SK-N-SH (cell line): Measurements from ENCODE around the gene RAD51. TPM values are rescaled to one million over a fixed set of nuclear protein-coding genes. Genes with fewer than 3 reads are reported as not detected.

Experiments used
- CTCF ChIA-PET: fragments of 300-600, 350-600 bp; formaldehyde crosslinking; extraction: SDS; loops from one replicate; lab custom pipeline; 2021; lab: Yijun Ruan, JAX
- POLR2A ChIA-PET: fragments of 350-600 bp; sonication (Branson Sonifier 250); formaldehyde crosslinking; extraction: SDS; loops from one replicate; lab custom pipeline; 2020; ENCODE audit warnings: antibody characterized with exemption, inconsistent platforms; lab: Yijun Ruan, JAX
- DNase-seq: peaks from one replicate; pipeline ENCODE4 v3.0.0; 2012
- H2AFZ ChIP-seq: fragments of 200-600 bp; sonication (generic); 2 replicates; pipeline ENCODE4 v1.8.1; 2016; ENCODE audit warnings: antibody characterized with exemption, mild to moderate bottlenecking, low read depth
- H3F3A ChIP-seq: fragments of 200-600 bp; sonication (generic); replicated peaks from 2 replicates; pipeline ENCODE3; 2016; ENCODE audit warnings: antibody characterized with exemption, mild to moderate bottlenecking; ENCODE audit not compliant: insufficient read depth
- H3K27ac ChIP-seq, 2 experiments: fragments of 200-500 bp in 1 of 2; fragments of 200-600 bp in 1 of 2; sonication (Bioruptor generic) in 1 of 2; sonication (generic), shearing (Covaris generic) in 1 of 2; 2 replicates each; pipeline versions ENCODE4 v1.5.1 to v1.6.1; 2014 to 2016; ENCODE audit warnings: low read depth in 2 of 2, inconsistent platforms in 1 of 2, low read length in 1 of 2, mild to moderate bottlenecking in 1 of 2, mixed read lengths in 1 of 2
- H3K27me3 ChIP-seq: fragments of 200-600 bp; sonication (generic), shearing (Covaris generic); 2 replicates; pipeline ENCODE4 v1.6.1; 2016; ENCODE audit warnings: mixed run types; ENCODE audit not compliant: insufficient read depth
- H3K36me3 ChIP-seq, 2 experiments: fragments of 200-500 bp in 1 of 2; fragments of 200-600 bp in 1 of 2; sonication (Bioruptor generic) in 1 of 2; sonication (generic) in 1 of 2; replicated peaks in 1 of 2; 2 replicates each; pipeline versions ENCODE3 to v1.5.1; 2014 to 2016; ENCODE audit warnings: low read length in 1 of 2, mild to moderate bottlenecking in 1 of 2; ENCODE audit not compliant: insufficient read depth in 2 of 2, control insufficient read depth in 1 of 2
- H3K4me1 ChIP-seq, 2 experiments: fragments of 200-500 bp in 1 of 2; fragments of 200-600 bp in 1 of 2; sonication (Bioruptor generic) in 1 of 2; sonication (generic), shearing (Covaris generic) in 1 of 2; 2 replicates each; pipeline versions ENCODE4 v1.5.1 to v1.6.1; 2014 to 2016; ENCODE audit warnings: low read depth in 1 of 2, low read length in 1 of 2, mixed run types in 1 of 2; ENCODE audit not compliant: insufficient read depth in 2 of 2, control insufficient read depth in 1 of 2
- H3K4me2 ChIP-seq: fragments of 200-600 bp; sonication (generic), shearing (Covaris generic); 2 replicates; pipeline ENCODE4 v1.6.1; 2017; ENCODE audit warnings: mixed run types
- H3K4me3 ChIP-seq, 2 experiments: fragments of 200-500 bp in 1 of 2; fragments of 200-600 bp in 1 of 2; sonication (Bioruptor generic) in 1 of 2; sonication (generic), shearing (Covaris generic) in 1 of 2; 2 replicates each; pipeline versions ENCODE4 v1.5.1 to v1.8.1; 2014 to 2016; ENCODE audit warnings: low read depth in 2 of 2, inconsistent platforms in 1 of 2, low read length in 1 of 2, mild to moderate bottlenecking in 1 of 2, mixed read lengths in 1 of 2, moderate library complexity in 1 of 2
- H3K79me2 ChIP-seq: fragments of 200-600 bp; sonication (generic); 2 replicates; pipeline ENCODE4 v1.8.1; 2017; ENCODE audit warnings: mild to moderate bottlenecking; ENCODE audit not compliant: insufficient read depth
- H3K9ac ChIP-seq: fragments of 200-600 bp; sonication (generic); 2 replicates; pipeline ENCODE4 v1.6.1; 2017; ENCODE audit warnings: mixed run types
- H3K9me2 ChIP-seq: fragments of 200-600 bp; sonication (generic); 2 replicates; pipeline ENCODE4 v1.6.1; 2017; ENCODE audit warnings: mixed run types
- H3K9me3 ChIP-seq: fragments of 200-600 bp; sonication (generic); 2 replicates; pipeline ENCODE4 v1.6.1; 2017; ENCODE audit warnings: mixed run types, mild to moderate bottlenecking, moderate library complexity
- H4K20me1 ChIP-seq: fragments of 200-600 bp; sonication (generic); 2 replicates; pipeline ENCODE4 v1.6.1; 2017; ENCODE audit warnings: mild to moderate bottlenecking, mixed run types; ENCODE audit not compliant: insufficient read depth
- CHD2 ChIP-seq: fragments of 150-350 bp; IDR thresholded peaks from 2 replicates; pipeline ENCODE4 v1.6.1; 2018; ENCODE audit warnings: low read length; ENCODE audit not compliant: partially characterized antibody
- ELF1 ChIP-seq: IDR thresholded peaks from 2 replicates; pipeline ENCODE4 v1.4.0; 2012
- FOSL2 ChIP-seq: IDR thresholded peaks from 2 replicates; pipeline ENCODE4 v1.4.0; 2012; ENCODE audit warnings: low read depth, mild to moderate bottlenecking, moderate library complexity, borderline replicate concordance
- FOXJ3 ChIP-seq: sonication (generic); formaldehyde crosslinking; IDR thresholded peaks from 2 replicates; pipeline ENCODE4 v1.5.1; 2020; ENCODE audit warnings: mild to moderate bottlenecking, missing genetic modification reagents
- GATA2 ChIP-seq: sonication (generic); formaldehyde crosslinking; IDR thresholded peaks from 2 replicates; pipeline ENCODE4 v1.5.0; 2020; ENCODE audit warnings: mild to moderate bottlenecking, missing genetic modification reagents
- MEF2A ChIP-seq: IDR thresholded peaks from 2 replicates; pipeline ENCODE4 v1.4.0; 2012; ENCODE audit warnings: low read depth, borderline replicate concordance
- NFIC ChIP-seq: IDR thresholded peaks from 2 replicates; pipeline ENCODE4 v1.4.0; 2012; ENCODE audit warnings: borderline replicate concordance
- RAD21 ChIP-seq: IDR thresholded peaks from 2 replicates; pipeline ENCODE4 v1.6.1; 2012; ENCODE audit warnings: mild to moderate bottlenecking, low read length
- RCOR1 ChIP-seq: fragments of 150-350 bp; IDR thresholded peaks from 2 replicates; pipeline ENCODE4 v1.6.1; 2017; ENCODE audit warnings: antibody characterized with exemption, low read length
- RXRA ChIP-seq: IDR thresholded peaks from 2 replicates; pipeline ENCODE4 v1.4.0; 2012; ENCODE audit warnings: low read depth, mild to moderate bottlenecking, borderline replicate concordance
- SMC3 ChIP-seq: IDR thresholded peaks from 2 replicates; pipeline ENCODE4 v1.6.1; 2012; ENCODE audit warnings: low read depth, low read length, improper control_type of control experiment
- TEAD4 ChIP-seq: IDR thresholded peaks from 2 replicates; pipeline ENCODE4 v1.4.0; 2012; ENCODE audit warnings: mild to moderate bottlenecking, borderline replicate concordance; ENCODE audit not compliant: insufficient read depth
- YY1 ChIP-seq: IDR thresholded peaks from 2 replicates; pipeline ENCODE4 v1.4.0; 2012; ENCODE audit warnings: low read depth, mild to moderate bottlenecking
- WGBS: methylation state at CpG from one replicate; pipeline ENCODE4 v1.1.6; 2017; ENCODE audit warnings: low lambda C conversion rate; 5-methylcytosine and 5-hydroxymethylcytosine counted together
- polyA plus RNA-seq, 3 experiments: library from polyadenylated mRNA; depleted of rRNA; stranded (reverse); fragments of >200 nt; gene quantifications; 2 replicates each; pipeline ENCODE4 v1.2.3, GENCODE V29; 2012
- TF ChIP-seq, protein P1 (sequence below): fragments of 150-350 bp; IDR thresholded peaks from 2 replicates; pipeline ENCODE4 v1.6.1; 2017; ENCODE audit warnings: antibody characterized with exemption, low read length, low read depth, borderline replicate concordance
- TF ChIP-seq, protein P2 (sequence below): fragments of 200-600 bp; sonication (generic); IDR thresholded peaks from 2 replicates; pipeline ENCODE4 v1.6.1; 2017; ENCODE audit warnings: antibody characterized with exemption, mild to moderate bottlenecking, moderate library complexity
- TF ChIP-seq, protein P3 (sequence below): IDR thresholded peaks from 2 replicates; pipeline ENCODE4 v1.4.0; 2012; ENCODE audit warnings: low read depth, borderline replicate concordance
- TF ChIP-seq, protein P4 (sequence below): IDR thresholded peaks from 2 replicates; pipeline ENCODE4; 2012
- TF ChIP-seq, protein P5 (sequence below): fragments of 150-350 bp; IDR thresholded peaks from 2 replicates; pipeline ENCODE4 v1.6.1; 2016; ENCODE audit warnings: mild to moderate bottlenecking, low read depth, low read length

RAD51 gene
- polyA plus RNA-seq, 1 of the 3 experiments (the other 2 are of a cell fraction): 7.6 TPM

DNA sequence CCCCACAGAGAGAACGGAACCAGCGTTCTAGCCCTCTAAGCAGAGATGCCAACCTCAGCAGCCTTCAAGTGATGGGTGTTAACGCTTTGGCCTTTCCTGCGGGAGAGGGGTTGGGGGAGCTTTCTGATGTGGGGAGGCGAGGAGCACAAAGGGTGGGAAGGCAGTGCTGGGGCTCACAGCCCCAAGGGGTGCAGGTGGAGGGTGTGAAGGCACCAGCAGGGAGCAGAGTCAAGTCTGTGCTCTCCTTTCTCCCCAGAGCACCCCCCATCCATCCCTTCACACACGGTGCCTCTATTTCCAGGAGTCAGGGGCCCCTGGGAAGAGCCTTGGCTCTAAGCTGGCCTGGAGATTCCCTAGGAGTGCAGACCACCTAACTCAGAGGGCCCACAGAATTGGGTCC is 78.9 kb downstream of the RAD51 start:
- Histone ChIP-seq H2AFZ (no peak overlapping the region), H3F3A (no peaks in the 10 kb centered on the region), H3K79me2 (no peaks in the 10 kb centered on the region), H4K20me1 (no peaks in the 10 kb centered on the region), H3K9me2 (no peaks in the 10 kb centered on the region), H3K27ac (no peak overlapping the region), H3K9me3 (no peaks in the 10 kb centered on the region), H3K4me3 (no peak overlapping the region), H3K27me3 (no peaks in the 10 kb centered on the region), H3K36me3 (peaks cover 8 to 52% of the 10 kb centered on the region in 2 experiments), H3K4me1 (peaks cover 11 to 38% of the 10 kb centered on the region in 2 experiments; a peak in 3 of 4 replicates), H3K9ac (no peak overlapping the region), H3K4me2 (no peak overlapping the region)
- 100% methylated on average over 3 of the region's 6 CpGs for WGBS
- ChIA-PET POLR2A (no interaction called here), CTCF (interaction anchor here (0.6 to 31.8 kb wide), 4 partner anchors 9 to 100 kb away, joined by 3 to 555 read pairs (median 60); partner anchors contain the start of gene RMDN3)
- TF ChIP-seq NFIC: no peak
- TF ChIP-seq, protein P1, sequence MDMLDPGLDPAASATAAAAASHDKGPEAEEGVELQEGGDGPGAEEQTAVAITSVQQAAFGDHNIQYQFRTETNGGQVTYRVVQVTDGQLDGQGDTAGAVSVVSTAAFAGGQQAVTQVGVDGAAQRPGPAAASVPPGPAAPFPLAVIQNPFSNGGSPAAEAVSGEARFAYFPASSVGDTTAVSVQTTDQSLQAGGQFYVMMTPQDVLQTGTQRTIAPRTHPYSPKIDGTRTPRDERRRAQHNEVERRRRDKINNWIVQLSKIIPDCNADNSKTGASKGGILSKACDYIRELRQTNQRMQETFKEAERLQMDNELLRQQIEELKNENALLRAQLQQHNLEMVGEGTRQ: no peak
- TF ChIP-seq MEF2A: no peak
- TF ChIP-seq TEAD4: no peak
- TF ChIP-seq ELF1: no peak
- TF ChIP-seq RCOR1: no peak
- TF ChIP-seq FOXJ3 (CRISPR knock-in tag): no peak
- TF ChIP-seq, protein P2, sequence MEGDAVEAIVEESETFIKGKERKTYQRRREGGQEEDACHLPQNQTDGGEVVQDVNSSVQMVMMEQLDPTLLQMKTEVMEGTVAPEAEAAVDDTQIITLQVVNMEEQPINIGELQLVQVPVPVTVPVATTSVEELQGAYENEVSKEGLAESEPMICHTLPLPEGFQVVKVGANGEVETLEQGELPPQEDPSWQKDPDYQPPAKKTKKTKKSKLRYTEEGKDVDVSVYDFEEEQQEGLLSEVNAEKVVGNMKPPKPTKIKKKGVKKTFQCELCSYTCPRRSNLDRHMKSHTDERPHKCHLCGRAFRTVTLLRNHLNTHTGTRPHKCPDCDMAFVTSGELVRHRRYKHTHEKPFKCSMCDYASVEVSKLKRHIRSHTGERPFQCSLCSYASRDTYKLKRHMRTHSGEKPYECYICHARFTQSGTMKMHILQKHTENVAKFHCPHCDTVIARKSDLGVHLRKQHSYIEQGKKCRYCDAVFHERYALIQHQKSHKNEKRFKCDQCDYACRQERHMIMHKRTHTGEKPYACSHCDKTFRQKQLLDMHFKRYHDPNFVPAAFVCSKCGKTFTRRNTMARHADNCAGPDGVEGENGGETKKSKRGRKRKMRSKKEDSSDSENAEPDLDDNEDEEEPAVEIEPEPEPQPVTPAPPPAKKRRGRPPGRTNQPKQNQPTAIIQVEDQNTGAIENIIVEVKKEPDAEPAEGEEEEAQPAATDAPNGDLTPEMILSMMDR: no peak
- no peak for TF ChIP-seq YY1
- no peak for TF ChIP-seq FOSL2
- TF ChIP-seq, protein P3, sequence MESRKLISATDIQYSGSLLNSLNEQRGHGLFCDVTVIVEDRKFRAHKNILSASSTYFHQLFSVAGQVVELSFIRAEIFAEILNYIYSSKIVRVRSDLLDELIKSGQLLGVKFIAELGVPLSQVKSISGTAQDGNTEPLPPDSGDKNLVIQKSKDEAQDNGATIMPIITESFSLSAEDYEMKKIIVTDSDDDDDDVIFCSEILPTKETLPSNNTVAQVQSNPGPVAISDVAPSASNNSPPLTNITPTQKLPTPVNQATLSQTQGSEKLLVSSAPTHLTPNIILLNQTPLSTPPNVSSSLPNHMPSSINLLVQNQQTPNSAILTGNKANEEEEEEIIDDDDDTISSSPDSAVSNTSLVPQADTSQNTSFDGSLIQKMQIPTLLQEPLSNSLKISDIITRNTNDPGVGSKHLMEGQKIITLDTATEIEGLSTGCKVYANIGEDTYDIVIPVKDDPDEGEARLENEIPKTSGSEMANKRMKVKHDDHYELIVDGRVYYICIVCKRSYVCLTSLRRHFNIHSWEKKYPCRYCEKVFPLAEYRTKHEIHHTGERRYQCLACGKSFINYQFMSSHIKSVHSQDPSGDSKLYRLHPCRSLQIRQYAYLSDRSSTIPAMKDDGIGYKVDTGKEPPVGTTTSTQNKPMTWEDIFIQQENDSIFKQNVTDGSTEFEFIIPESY: no peak
- no peak for TF ChIP-seq SMC3
- TF ChIP-seq, protein P4, sequence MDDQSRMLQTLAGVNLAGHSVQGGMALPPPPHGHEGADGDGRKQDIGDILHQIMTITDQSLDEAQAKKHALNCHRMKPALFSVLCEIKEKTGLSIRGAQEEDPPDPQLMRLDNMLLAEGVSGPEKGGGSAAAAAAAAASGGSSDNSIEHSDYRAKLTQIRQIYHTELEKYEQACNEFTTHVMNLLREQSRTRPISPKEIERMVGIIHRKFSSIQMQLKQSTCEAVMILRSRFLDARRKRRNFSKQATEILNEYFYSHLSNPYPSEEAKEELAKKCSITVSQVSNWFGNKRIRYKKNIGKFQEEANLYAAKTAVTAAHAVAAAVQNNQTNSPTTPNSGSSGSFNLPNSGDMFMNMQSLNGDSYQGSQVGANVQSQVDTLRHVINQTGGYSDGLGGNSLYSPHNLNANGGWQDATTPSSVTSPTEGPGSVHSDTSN: no peak
- TF ChIP-seq RAD21: no peak
- no peak for TF ChIP-seq GATA2
- TF ChIP-seq, protein P5, sequence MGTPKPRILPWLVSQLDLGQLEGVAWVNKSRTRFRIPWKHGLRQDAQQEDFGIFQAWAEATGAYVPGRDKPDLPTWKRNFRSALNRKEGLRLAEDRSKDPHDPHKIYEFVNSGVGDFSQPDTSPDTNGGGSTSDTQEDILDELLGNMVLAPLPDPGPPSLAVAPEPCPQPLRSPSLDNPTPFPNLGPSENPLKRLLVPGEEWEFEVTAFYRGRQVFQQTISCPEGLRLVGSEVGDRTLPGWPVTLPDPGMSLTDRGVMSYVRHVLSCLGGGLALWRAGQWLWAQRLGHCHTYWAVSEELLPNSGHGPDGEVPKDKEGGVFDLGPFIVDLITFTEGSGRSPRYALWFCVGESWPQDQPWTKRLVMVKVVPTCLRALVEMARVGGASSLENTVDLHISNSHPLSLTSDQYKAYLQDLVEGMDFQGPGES: no peak
- no peak for TF ChIP-seq CHD2
- no peak for TF ChIP-seq RXRA
- TF ChIP-seq, all 33 proteins: peak for 0
- no peak for DNase-seq
